Activated gamma-delta T cell (primary cell): ENCODE data around the gene ACE.

ENCODE experiments used
- DNase-seq: peaks from one replicate; lab custom pipeline; 2025; lab: John Stamatoyannopoulos, UW

Gene ACE

GRCh38 chr17:63515426-63515825 lies 38.6 kb downstream of the ACE start:
- no peak for DNase-seq

GRCh38 chr17:63516910-63517824 lies 40.3 kb downstream of the ACE start:
- DNase-seq: no peak

GRCh38 chr17:63517825-63518534 lies 41.1 kb downstream of the ACE start:
- DNase-seq: no peak

GRCh38 chr17:63519116-63519881 lies 42.4 kb downstream of the ACE start:
- no peak for DNase-seq

GRCh38 chr17:63519972-63520882 lies 43.4 kb downstream of the ACE start:
- DNase-seq: no peak

GRCh38 chr17:63523253-63523855 lies 46.5 kb downstream of the ACE start, which contains the start of gene KCNH6:
Gene KCNH6 (plus strand): TSS chr17:63523358. CDS start chr17:63523414, 56 bp downstream.
- DNase-seq: no peak

GRCh38 chr17:63524051-63524450 lies 47.2 kb downstream of the ACE start:
- no peak for DNase-seq

- no peak for DNase-seq
These were observed 48.5 kb downstream of the ACE start for GRCh38 chr17:63525190-63525946.

GRCh38 chr17:63526861-63527260 lies 50.0 kb downstream of the ACE start:
- no peak for DNase-seq

- DNase-seq: no peak
These were observed 51.3 kb downstream of the ACE start for GRCh38 chr17:63528183-63528582.

- no peak for DNase-seq
These were observed 53.1 kb downstream of the ACE start for GRCh38 chr17:63529711-63530556.

GRCh38 chr17:63530557-63531021 lies 53.7 kb downstream of the ACE start:
- DNase-seq: no peak

GRCh38 chr17:63531022-63531965 lies 54.4 kb downstream of the ACE start:
- no peak for DNase-seq

- no peak for DNase-seq
These were observed 56.7 kb downstream of the ACE start for GRCh38 chr17:63533433-63534077.

- no peak for DNase-seq
These were observed 57.3 kb downstream of the ACE start for GRCh38 chr17:63534078-63534570.

- no peak for DNase-seq
These were observed 58.1 kb downstream of the ACE start for GRCh38 chr17:63534816-63535455.

- no peak for DNase-seq
These were observed 58.8 kb downstream of the ACE start for GRCh38 chr17:63535640-63536039.
